CD4-positive, alpha-beta T cell (primary cell): Measurements from ENCODE around the gene PRSS50. TPM values are rescaled to one million over a fixed set of nuclear protein-coding genes. Genes with fewer than 3 reads are reported as not detected.

Source experiments
- ATAC-seq: fragments of 200-7000 bp; cut with Tn5 transposase; one replicate; pipeline ENCODE4 v1.10.0; 2022; ENCODE audit warnings: mild to moderate bottlenecking; ENCODE audit not compliant: poor library complexity
- CTCF ChIA-PET: fragments of 350-600 bp; sonication (Branson Sonifier 250); formaldehyde crosslinking; loops from one replicate; lab custom pipeline; 2021; ENCODE audit warnings: antibody characterized with exemption, inconsistent platforms; lab: Charles Lee
- POLR2A ChIA-PET: fragments of 350-600 bp; sonication (Branson Sonifier 250); formaldehyde crosslinking; loops from one replicate; lab custom pipeline; 2021; ENCODE audit warnings: antibody characterized with exemption, inconsistent platforms; lab: Charles Lee
- DNase-seq, 14 experiments: peaks; one replicate each; pipeline ENCODE4 v3.0.0-alpha.2; 2013 to 2020; ENCODE audit warnings: mixed read lengths in 2 of 14
- H3K27ac ChIP-seq, 2 donors: one replicate each; pipeline versions ENCODE4 v1.5.1 to v1.7.0; 2013; ENCODE audit warnings: low read length in 2 of 2, low read depth in 1 of 2, mild to moderate bottlenecking in 1 of 2
- H3K27me3 ChIP-seq, 2 experiments: 1 replicate in 1 of 2; 2 replicates in 1 of 2; pipeline versions ENCODE4 v1.6.1 to v1.7.0; 2013; ENCODE audit warnings: low read length in 2 of 2, control low read depth in 1 of 2, mild to moderate bottlenecking in 1 of 2, moderate library complexity in 1 of 2; ENCODE audit not compliant: insufficient read depth in 2 of 2, control insufficient read depth in 1 of 2
- H3K36me3 ChIP-seq: one replicate; pipeline ENCODE4 v1.6.1; 2013; ENCODE audit warnings: low read length, control low read depth; ENCODE audit not compliant: insufficient read depth
- H3K4me1 ChIP-seq: one replicate; pipeline ENCODE4 v1.6.1; 2013; ENCODE audit warnings: low read length, control low read depth; ENCODE audit not compliant: insufficient read depth
- H3K4me3 ChIP-seq: one replicate; pipeline ENCODE4 v1.5.1; 2013; ENCODE audit warnings: mild to moderate bottlenecking, low read length, moderate library complexity
- H3K9me3 ChIP-seq, 2 experiments: 1 replicate in 1 of 2; 2 replicates in 1 of 2; pipeline versions ENCODE4 v1.6.1 to v1.7.0; 2013; ENCODE audit warnings: low read length in 2 of 2, mild to moderate bottlenecking in 2 of 2, control low read depth in 1 of 2, moderate library complexity in 1 of 2; ENCODE audit not compliant: control insufficient read depth in 1 of 2, insufficient read depth in 1 of 2
- H3K27ac Mint-ChIP-seq: one replicate; pipeline ENCODE4 v1.8.0; 2020; ENCODE audit warnings: mixed read lengths
- H3K27me3 Mint-ChIP-seq: one replicate; pipeline ENCODE4 v1.8.0; 2021; ENCODE audit warnings: mixed read lengths
- H3K36me3 Mint-ChIP-seq: one replicate; pipeline ENCODE4 v1.8.0; 2021; ENCODE audit warnings: low read depth, mixed read lengths
- H3K4me1 Mint-ChIP-seq: one replicate; pipeline ENCODE4 v1.8.0; 2021; ENCODE audit warnings: low read depth, mixed read lengths
- H3K4me3 Mint-ChIP-seq: one replicate; pipeline ENCODE4 v1.8.0; 2020; ENCODE audit warnings: mild to moderate bottlenecking, mixed read lengths
- H3K9me3 Mint-ChIP-seq: one replicate; pipeline ENCODE4 v1.8.0; 2020; ENCODE audit warnings: mixed read lengths
- CTCF ChIP-seq: fragments of 200-600 bp; IDR thresholded peaks from one replicate; pipeline ENCODE4 v1.8.0; 2022; ENCODE audit warnings: antibody characterized with exemption, mild to moderate bottlenecking
- intact Hi-C, 2 experiments: fragments of 100-400 bp; cut with DNase I in 1 of 2; cut with micrococcal nuclease in 1 of 2; formaldehyde crosslinking; loops; one replicate each; pipeline versions ENCODE4 v1.15.1 to v1.9.0; 2023 to 2025; cut with DNase I, micrococcal nuclease
- total RNA-seq, 174 experiments: library from RNA in 2 of 174; stranded (reverse) in 2 of 174; gene quantifications; one replicate each; pipeline ENCODE4 v1.2.3 and lab custom pipeline; 2021 to 2026

The PRSS50 gene
- total RNA-seq, 2 experiments from 2014 or later = not detected

- TF ChIP-seq CTCF = no peak
- Mint-ChIP-seq H3K27me3 (no peaks in the 10 kb centered on the region), H3K27ac (peak overlapping the region; percentile 90), H3K4me3 (peak overlapping the region; percentile 84), H3K9me3 (no peaks in the 10 kb centered on the region), H3K36me3 (no peaks in the 10 kb centered on the region), H3K4me1 (peaks cover 84% of the 10 kb centered on the region)
- peak overlapping the region; percentile 64 to 65 for H3K27ac ChIP-seq
- H3K4me3 ChIP-seq = peak overlapping the region; percentile 11
- CTCF ChIA-PET = no interaction called here
- DNase-seq (peak in 2 of 14 experiments; percentile 24 to 44), ATAC-seq (no peak)
- H3K9me3 ChIP-seq = peaks cover 0 to 7% of the 10 kb centered on the region in 2 experiments
- POLR2A ChIA-PET = interaction anchor here (0.6 kb wide), 1 partner anchor 648 kb away, joined by 3 read pairs; no protein-coding TSS in a partner anchor
- H3K4me1 ChIP-seq = peaks cover 78% of the 10 kb centered on the region
- no peaks in the 10 kb centered on the region for H3K36me3 ChIP-seq
- peaks cover 0 to 4% of the 10 kb centered on the region in 2 experiments for H3K27me3 ChIP-seq
- intact Hi-C loops = loop anchor here in 1 of 2 experiments (10.0 kb wide), 1 partner anchor 469 kb away; the partner anchor contains the start of gene SETD2
Observed at GRCh38 chr3:46695962-46696894, 21.4 kb downstream of the PRSS50 start.

- POLR2A ChIA-PET = interaction anchor here (0.6 kb wide), 1 partner anchor 96 kb away, joined by 3 read pairs; no protein-coding TSS in a partner anchor
- peak overlapping the region; percentile 84 for H3K4me3 Mint-ChIP-seq
- peaks cover 87% of the 10 kb centered on the region for H3K4me1 Mint-ChIP-seq
- no peaks in the 10 kb centered on the region for H3K36me3 Mint-ChIP-seq
- intact Hi-C loops = loop anchor here in 1 of 2 experiments (10.0 kb wide), 1 partner anchor 469 kb away; the partner anchor contains the start of gene SETD2
- CTCF ChIA-PET = no interaction called here
- H3K36me3 ChIP-seq = no peaks in the 10 kb centered on the region
- peak overlapping the region; percentile 64 to 65 for H3K27ac ChIP-seq
- H3K27me3 Mint-ChIP-seq = no peaks in the 10 kb centered on the region
- ATAC-seq = peak; percentile 43
- H3K4me1 ChIP-seq = peaks cover 79% of the 10 kb centered on the region
- peak overlapping the region; percentile 90 for H3K27ac Mint-ChIP-seq
- peaks cover 0 to 3% of the 10 kb centered on the region in 2 experiments for H3K9me3 ChIP-seq
- peak in 13 of 14 experiments; percentile 15 to 71 (median 38) for DNase-seq
- H3K4me3 ChIP-seq = peak overlapping the region; percentile 11
- no peaks in the 10 kb centered on the region for H3K27me3 ChIP-seq
- H3K9me3 Mint-ChIP-seq = no peaks in the 10 kb centered on the region
- TF ChIP-seq CTCF = peak; percentile 41
Observed at GRCh38 chr3:46695177-46695961, 22.3 kb downstream of the PRSS50 start.

DNA sequence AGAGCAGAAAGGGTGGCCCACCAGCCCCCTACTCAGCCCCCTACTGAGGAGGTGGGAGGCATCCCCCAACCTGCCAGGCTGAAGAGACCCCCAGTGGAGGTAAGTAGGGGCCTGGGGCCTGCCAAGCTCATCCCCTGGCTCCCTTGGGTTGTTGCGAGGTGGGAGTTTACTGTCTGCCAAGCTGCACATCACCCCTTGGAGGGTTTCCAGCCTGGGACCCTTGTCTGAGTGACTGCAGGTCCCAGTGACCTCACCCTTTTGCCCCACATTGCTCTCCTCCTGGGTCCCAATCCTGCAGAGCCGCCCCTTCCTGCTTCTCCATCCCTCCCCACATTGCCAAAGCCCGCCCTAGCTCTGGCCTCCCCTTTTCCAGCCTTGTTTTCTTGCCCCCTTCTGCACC lies 23.1 kb downstream of the PRSS50 start:
- intact Hi-C loops = loop anchor here in 1 of 2 experiments (10.0 kb wide), 1 partner anchor 470 kb away; the partner anchor contains the start of gene SETD2
- H3K9me3 Mint-ChIP-seq = no peaks in the 10 kb centered on the region
- Histone ChIP-seq H3K36me3 (no peaks in the 10 kb centered on the region), H3K4me1 (peaks cover 76% of the 10 kb centered on the region), H3K9me3 (no peaks in the 10 kb centered on the region), H3K27me3 (no peaks in the 10 kb centered on the region), H3K27ac (peak overlapping the region; percentile 64 to 65), H3K4me3 (peak overlapping the region; percentile 71)
- peaks cover 87% of the 10 kb centered on the region for H3K4me1 Mint-ChIP-seq
- H3K36me3 Mint-ChIP-seq = no peaks in the 10 kb centered on the region
- POLR2A ChIA-PET = interaction anchor here (0.6 kb wide), 1 partner anchor 95 kb away, joined by 3 read pairs; no protein-coding TSS in a partner anchor
- peak overlapping the region; percentile 90 for H3K27ac Mint-ChIP-seq
- TF ChIP-seq CTCF = no peak
- DNase-seq (no peak), ATAC-seq (no peak)
- peak overlapping the region; percentile 84 for H3K4me3 Mint-ChIP-seq
- H3K27me3 Mint-ChIP-seq = no peaks in the 10 kb centered on the region
- CTCF ChIA-PET = interaction anchor here (0.9 kb wide), 1 partner anchor 64 kb away, joined by 3 read pairs; no protein-coding TSS in a partner anchor
